OCI-LY3 (cell line): ENCODE data around the gene SRGAP1.

ENCODE experiments used
- H2AFZ ChIP-seq: fragments of 200-600, 300-600 bp; shearing (Covaris generic); 2 replicates; pipeline ENCODE4 v1.6.0; 2014; ENCODE audit warnings: antibody characterized with exemption, low read depth, low read length
- H3K27ac ChIP-seq: fragments of 200-600, 300-600 bp; sonication (generic); 2 replicates; pipeline ENCODE4 v1.5.1; 2014; ENCODE audit warnings: mild to moderate bottlenecking, low read length, moderate library complexity, mixed read lengths
- H3K27me3 ChIP-seq: fragments of 200-600, 300-600 bp; sonication (generic); 2 replicates; pipeline ENCODE4 v1.6.1; 2014; ENCODE audit warnings: low read depth, low read length, mixed read lengths
- H3K36me3 ChIP-seq: fragments of 200-600, 300-600 bp; sonication (generic); replicated peaks from 2 replicates; pipeline ENCODE3; 2014; ENCODE audit warnings: low read depth, low read length, mixed read lengths
- H3K4me1 ChIP-seq: fragments of 300-600, 200-600 bp; sonication (generic); 2 replicates; pipeline ENCODE4 v1.6.1; 2014; ENCODE audit warnings: low read length, mixed read lengths
- H3K4me2 ChIP-seq: fragments of 200-600, 300-600 bp; sonication (generic); 2 replicates; pipeline ENCODE4 v1.6.1; 2014; ENCODE audit warnings: low read length, mixed read lengths
- H3K4me3 ChIP-seq: fragments of 300-600, 200-600 bp; sonication (generic); 2 replicates; pipeline ENCODE4 v1.5.1; 2014; ENCODE audit warnings: antibody characterized with exemption, mild to moderate bottlenecking, low read length, moderate library complexity
- H3K79me2 ChIP-seq: fragments of 300-600, 200-600 bp; shearing (Covaris generic); 2 replicates; pipeline ENCODE4 v1.6.1; 2014; ENCODE audit warnings: mild to moderate bottlenecking, low read length, mixed read lengths
- H3K9ac ChIP-seq: fragments of 300-600, 200-600 bp; shearing (Covaris generic); 2 replicates; pipeline ENCODE4 v1.6.0; 2014; ENCODE audit warnings: mild to moderate bottlenecking, low read length, moderate library complexity
- H3K9me3 ChIP-seq: fragments of 200-600, 300-600 bp; shearing (Covaris generic); 2 replicates; pipeline ENCODE4 v1.6.1; 2014; ENCODE audit warnings: low read length, mixed read lengths; ENCODE audit not compliant: insufficient read depth
- H4K20me1 ChIP-seq: fragments of 200-600, 300-600 bp; sonication (generic); 2 replicates; pipeline ENCODE4 v1.6.1; 2016; ENCODE audit warnings: low read length, mixed read lengths; ENCODE audit not compliant: insufficient read depth
- CTCF ChIP-seq: fragments of 200-600, 300-600 bp; sonication (generic); IDR thresholded peaks from 2 replicates; pipeline ENCODE4 v1.5.1; 2014; ENCODE audit warnings: antibody characterized with exemption, low read length, low read depth
- EZH2phosphoT487 ChIP-seq: fragments of 200-600 bp; shearing (Covaris generic); IDR thresholded peaks from 2 replicates; pipeline ENCODE4 v1.6.1; 2018; ENCODE audit warnings: antibody characterized with exemption, mixed run types, low read depth

SRGAP1 gene

GRCh38 chr12:63940310-63941005, 96.0 kb downstream of the SRGAP1 start:
- Histone ChIP-seq H2AFZ (no peak overlapping the region), H4K20me1 (no peaks in the 10 kb centered on the region), H3K27ac (no peak overlapping the region), H3K4me2 (no peak overlapping the region), H3K79me2 (no peaks in the 10 kb centered on the region), H3K4me1 (peaks cover 12% of the 10 kb centered on the region), H3K9ac (no peak overlapping the region), H3K4me3 (no peak overlapping the region), H3K9me3 (no peaks in the 10 kb centered on the region), H3K27me3 (no peaks in the 10 kb centered on the region), H3K36me3 (no peaks in the 10 kb centered on the region)
- TF ChIP-seq EZH2phosphoT487, result no peak
- no peak for TF ChIP-seq CTCF

- TF ChIP-seq CTCF (no peak), EZH2phosphoT487 (no peak)
- Histone ChIP-seq H4K20me1 (no peaks in the 10 kb centered on the region), H3K4me2 (no peak overlapping the region), H3K9ac (no peak overlapping the region), H3K4me1 (peaks cover 12% of the 10 kb centered on the region), H2AFZ (no peak overlapping the region), H3K27me3 (no peaks in the 10 kb centered on the region), H3K4me3 (no peak overlapping the region), H3K79me2 (no peaks in the 10 kb centered on the region), H3K27ac (no peak overlapping the region), H3K9me3 (no peaks in the 10 kb centered on the region), H3K36me3 (no peaks in the 10 kb centered on the region)
Measured at GRCh38 chr12:63941166-63941800, 96.8 kb downstream of the SRGAP1 start.

- Histone ChIP-seq H3K9me3 (no peaks in the 10 kb centered on the region), H3K27me3 (no peaks in the 10 kb centered on the region), H2AFZ (no peak overlapping the region), H3K4me1 (peaks cover 12% of the 10 kb centered on the region), H3K36me3 (no peaks in the 10 kb centered on the region), H3K27ac (no peak overlapping the region), H3K79me2 (no peaks in the 10 kb centered on the region), H3K4me3 (no peak overlapping the region), H3K9ac (no peak overlapping the region), H4K20me1 (no peaks in the 10 kb centered on the region), H3K4me2 (no peak overlapping the region)
- no peak for TF ChIP-seq CTCF
- TF ChIP-seq EZH2phosphoT487, result no peak
Measured at GRCh38 chr12:63941879-63942278, 97.4 kb downstream of the SRGAP1 start.

GRCh38 chr12:63942464-63943241, 98.2 kb downstream of the SRGAP1 start:
- Histone ChIP-seq H3K36me3 (no peaks in the 10 kb centered on the region), H3K4me1 (peaks cover 12% of the 10 kb centered on the region), H3K4me3 (no peak overlapping the region), H3K4me2 (no peak overlapping the region), H2AFZ (no peak overlapping the region), H4K20me1 (no peaks in the 10 kb centered on the region), H3K27ac (no peak overlapping the region), H3K79me2 (no peaks in the 10 kb centered on the region), H3K27me3 (no peaks in the 10 kb centered on the region), H3K9me3 (no peaks in the 10 kb centered on the region), H3K9ac (no peak overlapping the region)
- TF ChIP-seq EZH2phosphoT487, result no peak
- TF ChIP-seq CTCF, result no peak
